NK-92 (cell line): Measurements from ENCODE around the gene TSKS.
A peak's percentile ranks its signal among the peaks of the same experiment; 100 is the strongest.

Source experiments
- DNase-seq: peaks from one replicate; lab custom pipeline; 2025; ENCODE audit not compliant: unreplicated experiment; lab: John Stamatoyannopoulos, UW

Gene TSKS

GRCh38 chr19:49767967-49768581 is 5.0 kb upstream of the TSKS start:
- DNase-seq = no peak

GRCh38 chr19:49767381-49767780 is 4.3 kb upstream of the TSKS start:
- no peak for DNase-seq

GRCh38 chr19:49766930-49767299 is 3.8 kb upstream of the TSKS start, which contains the start of gene AP2A1:
AP2A1 (plus strand) TSS chr19:49767001; CDS start chr19:49767134, 133 bp downstream.
- DNase-seq = no peak

GRCh38 chr19:49766007-49766929 is 3.2 kb upstream of the TSKS start:
- peak; percentile 96 for DNase-seq

GRCh38 chr19:49764341-49764740 is 1.2 kb upstream of the TSKS start:
- no peak for DNase-seq

GRCh38 chr19:49761625-49762311 is 1.3 kb downstream of the TSKS start:
- no peak for DNase-seq

- DNase-seq = no peak
Measured at GRCh38 chr19:49761249-49761624, 1.9 kb downstream of the TSKS start.

- no peak for DNase-seq
Measured at GRCh38 chr19:49758292-49758691, 4.8 kb downstream of the TSKS start.

- no peak for DNase-seq
Measured at GRCh38 chr19:49755956-49756355, 7.2 kb downstream of the TSKS start.

GRCh38 chr19:49752701-49753100 is 10.4 kb downstream of the TSKS start:
- DNase-seq = no peak

- no peak for DNase-seq
Measured at GRCh38 chr19:49749771-49750170, 13.3 kb downstream of the TSKS start.

- no peak for DNase-seq
Measured at GRCh38 chr19:49749055-49749716, 13.9 kb downstream of the TSKS start.

GRCh38 chr19:49746206-49746958 is 16.7 kb downstream of the TSKS start:
- no peak for DNase-seq

GRCh38 chr19:49744946-49745381 is 18.1 kb downstream of the TSKS start:
- DNase-seq = no peak

- no peak for DNase-seq
Measured at GRCh38 chr19:49741210-49741844, 21.8 kb downstream of the TSKS start.

- DNase-seq = no peak
Measured at GRCh38 chr19:49739933-49740332, 23.2 kb downstream of the TSKS start.

- no peak for DNase-seq
Measured at GRCh38 chr19:49739098-49739497, 24.0 kb downstream of the TSKS start.

- DNase-seq = no peak
Measured at GRCh38 chr19:49738268-49738667, 24.8 kb downstream of the TSKS start.

GRCh38 chr19:49730166-49730565 is 32.9 kb downstream of the TSKS start:
- DNase-seq = no peak
